Measurements from ENCODE around the gene CLEC7A. TPM values are rescaled to one million over a fixed set of nuclear protein-coding genes. Genes with fewer than 3 reads are reported as not detected.

The CLEC7A gene
- total RNA-seq, 2 donors from 2014 or later = 3.2 to 8.2 TPM

DNA sequence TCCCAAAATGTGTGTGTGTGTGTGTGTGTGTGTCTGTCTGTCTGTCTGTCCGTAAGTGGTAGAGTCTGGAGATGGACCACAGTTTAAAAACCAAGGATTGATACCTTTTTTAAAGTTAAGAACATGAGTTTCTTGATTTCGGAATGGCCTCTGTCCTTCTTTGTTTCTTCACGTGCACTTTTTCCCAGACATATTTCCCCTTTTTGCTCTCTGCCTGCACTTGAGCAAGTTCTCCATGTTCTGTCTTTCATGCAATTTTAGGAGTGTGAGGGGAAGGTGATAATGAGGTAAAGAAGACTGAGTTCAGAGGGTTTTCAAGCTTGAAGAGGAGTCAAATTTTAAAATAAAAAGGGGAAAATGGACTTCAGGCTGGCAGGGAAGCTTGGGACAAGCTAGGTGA, 29.3 kb upstream of the CLEC7A start:
- Mint-ChIP-seq H3K27me3 (peaks cover 10% of the 10 kb centered on the region), H3K36me3 (ENCODE audit: low read depth) (no peaks in the 10 kb centered on the region), H3K4me3 (no peak overlapping the region), H3K27ac (no peak overlapping the region), H3K4me1 (peaks cover 3% of the 10 kb centered on the region)
- no peaks in the 10 kb centered on the region for H3K9me3 ChIP-seq (ENCODE audit: control insufficient read depth, low read length, poor library complexity, severe bottlenecking)
- ATAC-seq (no peak), DNase-seq (no peak)

DNA sequence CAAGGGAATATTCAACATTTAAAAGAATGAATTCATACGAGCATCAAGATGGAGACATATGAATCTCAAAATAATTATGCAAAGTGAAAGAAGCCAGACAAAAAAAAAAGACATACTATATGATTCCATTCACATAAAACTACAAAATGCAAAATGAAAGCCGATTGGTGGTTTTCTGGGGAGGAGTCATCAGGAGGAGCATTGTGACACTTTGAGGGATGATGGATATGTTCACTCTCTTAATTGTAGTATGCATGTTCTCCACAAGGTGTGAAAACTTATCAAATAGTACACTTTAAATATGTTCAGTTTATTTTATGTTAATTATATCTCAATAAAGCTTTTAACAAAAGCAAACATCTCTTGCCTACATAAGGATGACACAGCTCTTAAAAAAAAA, 28.4 kb upstream of the CLEC7A start:
- DNase-seq = no peak
- peaks cover 19% of the 10 kb centered on the region for H3K27me3 Mint-ChIP-seq
- H3K9me3 ChIP-seq (ENCODE audit: control insufficient read depth, low read length, poor library complexity, severe bottlenecking) = no peaks in the 10 kb centered on the region
- H3K36me3 Mint-ChIP-seq (ENCODE audit: low read depth) = no peaks in the 10 kb centered on the region
- no peak for ATAC-seq
- no peak overlapping the region for H3K4me3 Mint-ChIP-seq
- no peak overlapping the region for H3K27ac Mint-ChIP-seq
- peaks cover 10% of the 10 kb centered on the region for H3K4me1 Mint-ChIP-seq

GRCh38 chr12:10155966-10156365, 26.0 kb upstream of the CLEC7A start:
- no peaks in the 10 kb centered on the region for H3K36me3 Mint-ChIP-seq (ENCODE audit: low read depth)
- H3K27me3 Mint-ChIP-seq = peaks cover 19% of the 10 kb centered on the region
- H3K27ac Mint-ChIP-seq = no peak overlapping the region
- no peak overlapping the region for H3K4me3 Mint-ChIP-seq
- DNase-seq (no peak), ATAC-seq (no peak)
- H3K4me1 Mint-ChIP-seq = peaks cover 13% of the 10 kb centered on the region
- no peaks in the 10 kb centered on the region for H3K9me3 ChIP-seq (ENCODE audit: control insufficient read depth, low read length, poor library complexity, severe bottlenecking)

DNA sequence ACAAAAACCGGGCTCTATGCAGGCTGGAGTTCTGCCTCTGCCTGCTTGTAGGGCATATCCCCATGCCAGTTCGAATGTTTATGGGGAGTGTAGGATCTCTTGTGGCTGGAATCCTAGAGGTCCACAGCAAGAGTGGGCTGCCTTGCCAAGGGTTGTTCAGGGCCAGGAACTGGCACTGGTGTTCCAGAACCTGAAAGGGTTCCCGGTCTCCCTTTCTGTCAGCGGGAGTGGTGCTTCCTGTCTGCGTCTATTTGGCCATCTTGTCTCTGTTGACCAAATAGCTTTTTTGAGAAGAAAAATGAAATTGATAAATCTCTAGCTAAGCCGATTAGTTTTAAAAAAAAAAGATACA, 24.1 kb upstream of the CLEC7A start:
- Mint-ChIP-seq H3K4me1 (peaks cover 13% of the 10 kb centered on the region), H3K36me3 (ENCODE audit: low read depth) (no peaks in the 10 kb centered on the region), H3K4me3 (peak overlapping the region; percentile 92), H3K27me3 (peaks cover 9% of the 10 kb centered on the region), H3K27ac (no peak overlapping the region)
- DNase-seq (no peak), ATAC-seq (no peak)
- no peaks in the 10 kb centered on the region for H3K9me3 ChIP-seq (ENCODE audit: control insufficient read depth, low read length, poor library complexity, severe bottlenecking)

- DNase-seq (peak; percentile 20 to 48 (median 28)), ATAC-seq (peak; percentile 85)
- Mint-ChIP-seq H3K27me3 (peaks cover 9% of the 10 kb centered on the region), H3K27ac (peak overlapping the region; percentile 70), H3K4me1 (peaks cover 13% of the 10 kb centered on the region), H3K4me3 (peak overlapping the region; percentile 92), H3K36me3 (ENCODE audit: low read depth) (no peaks in the 10 kb centered on the region)
- H3K9me3 ChIP-seq (ENCODE audit: control insufficient read depth, low read length, poor library complexity, severe bottlenecking) = no peaks in the 10 kb centered on the region
These were observed 23.5 kb upstream of the CLEC7A start for GRCh38 chr12:10153271-10154144.

- no peaks in the 10 kb centered on the region for H3K9me3 ChIP-seq (ENCODE audit: control insufficient read depth, low read length, poor library complexity, severe bottlenecking)
- Mint-ChIP-seq H3K27me3 (peaks cover 9% of the 10 kb centered on the region), H3K4me1 (peaks cover 10% of the 10 kb centered on the region), H3K36me3 (ENCODE audit: low read depth) (no peaks in the 10 kb centered on the region), H3K4me3 (no peak overlapping the region), H3K27ac (no peak overlapping the region)
- ATAC-seq (no peak), DNase-seq (no peak)
These were observed 21.6 kb upstream of the CLEC7A start for GRCh38 chr12:10151621-10152020.

GRCh38 chr12:10147714-10148403, 17.9 kb upstream of the CLEC7A start:
- H3K9me3 ChIP-seq (ENCODE audit: control insufficient read depth, low read length, poor library complexity, severe bottlenecking) = no peaks in the 10 kb centered on the region
- DNase-seq (no peak), ATAC-seq (no peak)
- Mint-ChIP-seq H3K27me3 (peaks cover 18% of the 10 kb centered on the region), H3K27ac (no peak overlapping the region), H3K4me1 (peaks cover 3% of the 10 kb centered on the region), H3K4me3 (no peak overlapping the region), H3K36me3 (ENCODE audit: low read depth) (no peaks in the 10 kb centered on the region)

DNA sequence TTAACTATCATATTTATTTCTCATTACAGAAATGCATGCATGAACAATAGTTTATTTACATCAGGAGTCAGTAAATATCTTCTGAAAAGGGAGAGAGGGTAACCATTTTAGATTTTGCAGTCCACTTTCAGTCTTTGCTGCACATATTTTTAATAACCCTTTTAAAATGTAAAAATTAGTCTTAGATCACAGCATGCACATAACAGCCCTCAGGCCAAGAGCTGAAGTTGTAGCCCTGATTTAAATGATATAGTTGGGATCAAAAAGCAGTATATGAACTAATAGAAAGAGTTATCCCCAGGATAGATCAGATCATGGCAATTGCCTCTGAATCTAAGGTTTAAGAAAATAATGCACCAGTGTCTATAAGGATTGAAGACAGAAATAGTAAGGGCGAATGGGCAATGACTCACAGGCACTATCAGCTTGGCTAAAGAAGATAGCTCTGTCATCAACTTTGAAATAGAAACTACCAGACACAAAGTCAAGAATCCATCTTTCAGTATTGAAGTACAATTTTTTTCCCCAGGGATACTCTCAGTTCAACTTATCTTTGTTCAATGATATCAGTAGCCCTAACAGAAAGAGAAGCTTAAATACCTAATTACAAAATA, 13.1 kb upstream of the CLEC7A start:
- no peak for DNase-seq
- Mint-ChIP-seq H3K4me3 (no peak overlapping the region), H3K27ac (no peak overlapping the region), H3K4me1 (peaks cover 2% of the 10 kb centered on the region), H3K27me3 (peaks cover 24% of the 10 kb centered on the region), H3K36me3 (ENCODE audit: low read depth) (no peaks in the 10 kb centered on the region)
- no peak for ATAC-seq
- H3K9me3 ChIP-seq (ENCODE audit: control insufficient read depth, low read length, poor library complexity, severe bottlenecking) = no peaks in the 10 kb centered on the region

DNA sequence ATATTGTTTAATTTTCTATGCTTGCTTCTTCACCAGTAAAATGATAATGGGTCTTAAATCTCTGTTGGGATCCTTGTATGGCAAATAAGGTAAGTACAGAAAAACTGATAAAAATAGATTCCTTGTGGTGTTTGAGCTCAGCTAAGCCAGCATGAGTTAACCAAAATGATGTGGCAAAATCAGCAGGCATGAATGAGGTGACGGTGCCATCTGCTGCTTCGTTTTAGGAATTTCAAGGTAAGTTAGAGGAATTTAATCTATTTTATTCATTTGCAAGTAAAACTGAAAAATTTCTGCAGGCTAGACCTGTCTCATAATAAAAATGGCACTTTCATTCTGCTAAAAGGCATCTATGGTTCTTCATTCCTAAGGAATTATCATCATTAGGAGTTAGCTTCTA, 10.0 kb upstream of the CLEC7A start:
- Mint-ChIP-seq H3K27me3 (peaks cover 34% of the 10 kb centered on the region), H3K36me3 (ENCODE audit: low read depth) (peaks cover 3% of the 10 kb centered on the region), H3K4me1 (peaks cover 4% of the 10 kb centered on the region), H3K27ac (no peak overlapping the region), H3K4me3 (no peak overlapping the region)
- peak; percentile 49 for ATAC-seq
- DNase-seq = no peak
- no peaks in the 10 kb centered on the region for H3K9me3 ChIP-seq (ENCODE audit: control insufficient read depth, low read length, poor library complexity, severe bottlenecking)

DNA sequence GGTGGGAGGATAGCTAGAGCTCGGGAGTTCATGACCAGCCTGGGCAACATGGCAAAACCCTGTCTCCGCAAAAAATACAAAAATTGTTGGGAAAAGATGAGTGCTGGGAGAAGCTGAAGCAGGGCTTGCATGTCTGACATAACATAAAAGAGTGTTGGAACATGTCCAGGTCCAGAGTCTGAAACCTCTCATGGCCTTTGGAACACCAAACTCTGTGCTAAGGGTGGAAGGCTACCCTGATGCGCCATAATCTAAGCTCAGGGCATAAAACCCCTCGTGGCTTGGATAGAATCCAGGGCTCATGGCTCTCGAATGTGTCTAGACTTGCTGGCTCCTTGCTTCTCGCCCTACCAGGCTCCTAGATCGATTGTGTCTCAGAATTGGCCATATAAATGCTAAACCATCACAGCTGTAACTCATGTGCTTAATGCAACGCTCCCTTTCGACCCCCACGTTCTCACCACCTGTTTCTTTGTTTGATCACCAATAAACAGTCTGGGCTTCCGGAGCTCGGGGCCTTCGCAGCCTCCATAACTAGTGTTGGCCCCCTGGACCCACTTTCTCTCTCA, 6.7 kb upstream of the CLEC7A start:
- H3K36me3 Mint-ChIP-seq (ENCODE audit: low read depth) = peaks cover 3% of the 10 kb centered on the region
- peaks cover 2% of the 10 kb centered on the region for H3K4me1 Mint-ChIP-seq
- ATAC-seq = no peak
- no peak overlapping the region for H3K27ac Mint-ChIP-seq
- H3K4me3 Mint-ChIP-seq = no peak overlapping the region
- peaks cover 16% of the 10 kb centered on the region for H3K27me3 Mint-ChIP-seq
- DNase-seq = no peak
- H3K9me3 ChIP-seq (ENCODE audit: control insufficient read depth, low read length, poor library complexity, severe bottlenecking) = no peaks in the 10 kb centered on the region

DNA sequence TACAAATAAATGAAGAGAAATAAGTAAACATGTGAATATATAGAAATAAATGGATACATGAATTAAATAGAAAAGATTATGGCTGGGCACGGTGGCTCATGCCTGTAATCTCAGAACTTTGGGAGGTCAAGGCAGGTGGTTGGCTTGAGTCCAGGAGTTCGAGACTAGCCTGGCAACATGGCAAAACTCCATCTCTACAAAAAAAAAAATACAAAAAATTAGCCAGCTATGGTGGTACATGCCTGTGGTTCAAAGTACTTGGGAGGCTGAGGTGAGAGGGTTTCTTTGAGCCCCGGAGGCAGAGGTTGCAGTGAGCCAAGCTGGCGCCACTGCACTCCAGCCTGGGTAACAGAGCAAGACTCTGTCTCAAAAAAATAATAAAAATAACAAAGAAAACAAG, 5.1 kb upstream of the CLEC7A start:
- Mint-ChIP-seq H3K4me1 (peaks cover 7% of the 10 kb centered on the region), H3K36me3 (ENCODE audit: low read depth) (peaks cover 3% of the 10 kb centered on the region), H3K4me3 (no peak overlapping the region), H3K27me3 (peaks cover 13% of the 10 kb centered on the region), H3K27ac (no peak overlapping the region)
- H3K9me3 ChIP-seq (ENCODE audit: control insufficient read depth, low read length, poor library complexity, severe bottlenecking) = no peaks in the 10 kb centered on the region
- DNase-seq (no peak), ATAC-seq (no peak)

DNA sequence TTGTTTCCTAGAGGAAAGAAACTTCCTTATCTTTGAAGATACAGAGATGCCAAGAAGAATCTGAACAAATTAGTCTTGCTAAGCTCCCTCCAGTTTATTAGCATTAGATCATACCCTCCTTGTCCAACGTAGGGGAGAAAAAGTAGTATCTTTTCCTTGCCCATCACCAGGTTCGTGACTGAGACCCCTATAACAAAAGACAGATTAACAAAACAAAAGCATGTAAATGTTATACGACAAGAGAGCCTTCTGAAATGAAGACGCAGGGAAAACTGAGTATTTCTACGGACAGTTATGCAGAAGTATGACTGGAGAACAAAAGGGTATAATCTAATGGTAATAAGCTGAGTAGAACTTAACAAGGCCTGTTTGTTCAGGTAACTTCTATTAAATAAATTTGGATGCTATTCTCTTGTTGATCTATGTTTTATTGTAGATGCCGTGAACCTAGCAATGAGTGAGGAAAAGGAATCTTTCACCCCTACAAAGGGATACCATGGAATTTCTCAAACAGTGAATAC, 2.9 kb upstream of the CLEC7A start:
- DNase-seq (no peak), ATAC-seq (no peak)
- Mint-ChIP-seq H3K27me3 (peaks cover 9% of the 10 kb centered on the region), H3K27ac (no peak overlapping the region), H3K4me1 (peaks cover 7% of the 10 kb centered on the region), H3K36me3 (ENCODE audit: low read depth) (peaks cover 3% of the 10 kb centered on the region), H3K4me3 (no peak overlapping the region)
- H3K9me3 ChIP-seq (ENCODE audit: control insufficient read depth, low read length, poor library complexity, severe bottlenecking) = no peaks in the 10 kb centered on the region

- no peak for DNase-seq
- Mint-ChIP-seq H3K4me1 (peaks cover 5% of the 10 kb centered on the region), H3K36me3 (ENCODE audit: low read depth) (no peaks in the 10 kb centered on the region), H3K4me3 (no peak overlapping the region), H3K27me3 (peaks cover 7% of the 10 kb centered on the region), H3K27ac (no peak overlapping the region)
- H3K9me3 ChIP-seq (ENCODE audit: control insufficient read depth, low read length, poor library complexity, severe bottlenecking) = no peaks in the 10 kb centered on the region
- no peak for ATAC-seq
These were observed 1.2 kb upstream of the CLEC7A start for GRCh38 chr12:10131111-10131690.
